GM18499 (cell line): Measurements from ENCODE around the gene PIM1.

Source experiments
- ATAC-seq: cut with Tn5 transposase; IDR thresholded peaks from one replicate; pipeline ENCODE4 v1.9.1; 2021; ENCODE audit warnings: moderate number of reproducible peaks; ENCODE audit not compliant: insufficient read depth, unreplicated experiment

Gene PIM1

DNA sequence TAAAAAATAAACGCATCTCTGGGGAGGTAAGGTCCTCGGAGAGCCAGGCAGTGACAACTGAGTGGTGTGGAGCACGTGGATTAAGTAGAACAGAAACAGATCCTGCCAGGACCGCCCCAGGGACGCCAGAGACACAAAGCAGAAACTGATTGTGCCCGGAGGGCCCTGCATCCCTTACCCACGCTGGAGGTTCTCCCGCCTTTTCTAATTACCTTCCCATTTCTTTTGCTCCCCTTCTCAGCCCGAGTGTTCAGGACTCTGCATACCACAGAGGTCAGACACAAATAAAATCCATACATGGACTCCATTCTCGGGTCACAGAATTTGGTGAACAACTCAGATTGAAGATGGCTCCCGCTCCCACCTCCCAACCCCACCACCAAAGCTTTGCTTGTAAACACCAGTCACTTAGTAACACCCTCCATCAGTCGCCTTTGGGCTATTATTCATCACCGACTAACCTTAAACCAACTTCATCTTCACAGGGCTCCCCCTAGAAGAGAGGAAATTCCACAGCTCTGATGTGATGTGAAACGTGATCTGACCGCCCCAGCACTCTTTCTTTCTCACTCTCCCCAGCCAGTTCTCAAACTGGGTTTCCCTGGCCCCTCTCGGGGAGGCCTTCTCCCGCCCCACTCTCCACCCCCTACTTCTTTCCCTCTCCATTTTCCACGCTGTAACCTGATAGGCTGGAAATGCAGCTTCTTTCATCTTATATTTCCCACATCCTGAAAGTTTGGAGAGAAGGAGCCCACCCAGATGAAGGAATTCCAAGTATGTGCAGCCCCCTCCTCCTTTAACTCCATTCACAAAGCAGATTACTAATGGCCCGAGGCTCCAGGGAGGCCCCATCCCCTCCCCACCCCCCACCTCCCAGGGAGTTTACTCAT, 32.5 kb upstream of the PIM1 start:
- ATAC-seq, result no peak

DNA sequence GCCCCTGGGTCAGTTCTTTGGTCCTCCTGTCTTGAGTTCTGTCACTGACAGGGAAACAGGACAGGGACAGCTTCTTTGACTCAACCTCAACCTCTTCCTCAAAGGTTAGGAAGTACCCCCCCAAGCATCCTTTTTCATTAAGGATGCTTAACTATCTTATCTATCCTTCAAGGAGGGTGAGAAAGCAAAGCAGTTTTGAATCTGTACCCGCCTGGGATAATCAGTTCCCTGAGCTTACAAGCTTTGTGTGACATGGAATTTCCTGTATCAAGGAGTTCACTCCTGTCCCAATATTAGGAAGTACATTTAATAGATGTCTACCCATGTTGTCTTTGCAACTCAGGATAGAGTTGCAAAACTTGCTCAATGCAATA, 31.1 kb upstream of the PIM1 start:
- ATAC-seq, result no peak

DNA sequence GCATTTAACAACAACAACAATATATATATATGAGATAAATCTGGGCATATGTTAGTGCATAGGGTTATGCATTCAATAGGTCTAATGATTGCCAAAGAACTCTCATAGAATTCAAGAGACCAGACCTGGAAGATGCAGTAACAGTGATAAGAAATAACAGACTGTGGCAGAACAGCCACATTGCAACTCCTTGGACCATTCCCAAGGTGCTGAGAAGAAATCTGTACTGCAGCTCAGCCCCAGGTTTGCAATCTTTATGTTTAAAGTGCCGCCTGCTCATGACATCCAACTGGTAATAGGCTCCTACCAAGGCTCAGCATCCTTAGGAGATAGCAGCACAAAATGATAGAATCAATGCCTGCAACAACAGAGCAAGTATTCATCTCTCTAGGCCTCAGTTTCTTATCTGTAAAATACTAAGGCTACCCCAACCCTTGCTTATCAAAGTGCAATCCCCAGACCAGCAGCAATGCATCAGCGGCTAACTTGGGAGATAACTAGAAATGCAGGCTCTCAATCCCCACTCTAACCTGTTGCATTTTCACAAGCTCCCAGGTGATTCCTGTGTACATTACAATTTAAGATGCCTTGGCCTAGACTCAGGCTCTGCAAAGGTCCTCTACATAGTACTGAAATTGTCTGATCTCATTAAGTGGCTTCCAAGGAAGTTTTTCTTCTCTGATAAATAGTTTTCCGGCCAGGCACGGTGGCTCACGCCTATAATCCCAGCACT, 30.6 kb upstream of the PIM1 start:
- no peak for ATAC-seq

DNA sequence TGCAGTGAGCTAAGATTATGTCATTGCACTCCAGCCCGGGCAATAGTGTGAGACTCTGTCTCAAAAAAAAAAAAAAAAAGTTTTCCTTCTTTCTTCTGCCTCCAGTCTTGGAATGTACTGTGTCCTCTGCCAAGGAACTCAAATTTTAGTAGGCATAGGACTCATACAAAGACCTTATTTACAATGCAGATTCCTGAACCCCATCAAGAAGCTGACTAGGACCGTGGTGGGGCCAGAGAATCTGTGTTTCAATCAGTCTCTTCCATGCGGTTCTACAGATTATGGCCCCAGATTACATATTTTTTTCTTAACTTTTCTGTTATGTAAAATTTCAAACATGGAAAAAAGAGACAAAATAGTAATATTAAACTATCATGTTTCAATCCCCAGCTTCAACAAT, 29.8 kb upstream of the PIM1 start:
- ATAC-seq, result no peak

DNA sequence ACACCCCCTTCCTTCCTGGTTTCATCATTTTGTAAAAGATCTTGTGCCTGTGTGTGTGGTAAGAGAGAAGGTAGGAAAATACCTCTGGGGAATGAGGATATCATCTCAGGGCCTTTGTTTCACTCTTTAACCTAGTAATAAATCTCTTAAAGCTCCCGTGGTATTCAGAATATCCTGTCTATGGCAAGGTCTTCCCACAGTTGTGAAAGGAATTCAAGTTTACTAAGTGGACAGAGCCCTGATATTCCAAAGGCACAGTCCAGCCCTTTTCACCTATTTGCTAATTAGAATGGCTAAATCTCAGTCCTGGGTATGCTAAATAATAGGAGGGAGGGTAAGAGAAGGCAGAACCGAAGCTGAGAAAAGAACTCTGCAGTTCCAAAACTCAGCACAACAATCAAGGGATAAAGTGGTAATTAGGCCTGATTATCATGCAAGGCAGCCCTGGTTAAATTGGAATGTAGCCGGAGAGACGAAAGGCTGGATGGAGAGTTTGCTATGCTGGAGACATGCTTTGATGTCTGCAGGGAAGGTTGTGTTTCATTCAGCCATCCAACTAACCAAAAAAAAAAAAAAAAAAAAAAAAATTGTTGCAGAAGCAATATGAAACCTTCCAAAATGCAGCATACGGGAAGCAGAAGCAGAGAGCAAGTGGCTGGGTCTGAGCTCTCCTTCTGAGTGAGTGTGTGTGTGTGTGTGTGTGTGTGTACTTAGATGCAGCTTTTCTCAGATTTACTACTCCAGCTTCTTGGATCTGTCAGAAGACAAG, 28.5 kb upstream of the PIM1 start:
- ATAC-seq, result no peak

- no peak for ATAC-seq
Observed at GRCh38 chr6:37142050-37142614, 27.8 kb upstream of the PIM1 start.

- no peak for ATAC-seq
Observed at GRCh38 chr6:37143585-37143984, 26.4 kb upstream of the PIM1 start.

- no peak for ATAC-seq
Observed at GRCh38 chr6:37145443-37145842, 24.5 kb upstream of the PIM1 start.

GRCh38 chr6:37146735-37147157, 23.2 kb upstream of the PIM1 start:
- no peak for ATAC-seq

DNA sequence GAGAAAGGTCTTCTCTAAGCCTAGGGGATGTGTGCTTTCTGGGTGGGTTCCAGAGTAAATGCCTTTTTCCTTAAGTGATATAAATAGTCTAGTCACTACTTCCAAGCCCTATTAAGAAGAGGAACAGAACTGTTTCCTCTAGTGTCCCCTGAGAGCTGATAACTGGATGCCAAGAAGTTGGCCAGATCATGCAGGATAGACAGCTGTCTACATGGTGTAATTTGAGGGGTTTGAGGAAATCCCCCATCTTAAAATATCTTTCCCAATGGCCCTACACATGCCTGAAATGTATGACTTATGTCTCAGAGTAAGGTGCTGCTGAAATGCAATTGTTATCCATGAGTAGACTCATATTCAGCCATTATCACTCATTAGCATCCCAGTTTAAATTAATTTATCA, 20.2 kb upstream of the PIM1 start:
- ATAC-seq, result no peak

- no peak for ATAC-seq
Observed at GRCh38 chr6:37150314-37150713, 19.6 kb upstream of the PIM1 start.

DNA sequence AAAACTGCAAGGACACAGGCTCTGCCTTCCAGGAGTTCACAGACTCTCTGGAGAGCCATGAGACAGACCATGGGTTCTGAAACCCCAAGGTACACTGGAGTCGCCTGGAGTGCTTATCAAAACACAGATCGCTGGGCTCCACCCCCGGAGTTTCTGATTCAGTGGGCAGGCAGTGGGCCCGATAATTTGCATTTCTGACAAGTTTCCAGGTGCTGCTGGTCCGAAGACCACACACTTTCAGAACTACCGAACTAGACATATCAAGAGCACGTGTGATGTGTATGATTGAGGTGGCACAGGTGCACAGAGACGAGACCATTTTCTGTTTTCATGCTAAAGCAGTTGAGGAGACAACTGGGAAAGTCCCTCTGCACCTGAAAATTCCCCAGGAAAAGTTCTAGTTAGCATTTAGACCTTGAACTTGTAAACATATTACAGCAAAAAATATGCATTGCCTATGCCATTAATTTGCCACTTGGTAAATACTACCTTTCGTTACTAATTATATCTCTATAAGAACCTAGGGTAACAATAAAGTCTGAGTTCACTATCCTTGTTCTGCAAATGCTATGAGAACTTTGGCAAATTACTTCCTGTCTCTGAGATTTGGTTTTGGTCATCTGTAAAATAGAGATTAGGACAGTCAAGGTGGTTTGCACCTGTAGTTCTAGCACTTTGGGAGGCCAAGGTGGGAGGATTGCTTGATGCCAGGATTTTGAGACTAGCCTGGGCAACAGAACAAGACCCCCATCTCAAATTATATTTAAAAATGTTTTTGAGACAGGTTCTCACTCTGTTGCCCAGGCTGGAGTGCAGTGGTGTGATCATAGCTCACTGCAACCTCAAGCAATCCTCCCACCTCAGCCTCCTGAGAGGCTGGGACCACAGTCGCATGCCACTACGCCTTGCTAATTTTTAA, 14.3 kb upstream of the PIM1 start:
- peak; percentile 65 for ATAC-seq

- ATAC-seq, result no peak
Observed at GRCh38 chr6:37158508-37158907, 11.4 kb upstream of the PIM1 start.

GRCh38 chr6:37160922-37161778, 8.8 kb upstream of the PIM1 start:
- peak; percentile 43 for ATAC-seq

- ATAC-seq, result no peak
Observed at GRCh38 chr6:37162740-37163139, 7.2 kb upstream of the PIM1 start.

DNA sequence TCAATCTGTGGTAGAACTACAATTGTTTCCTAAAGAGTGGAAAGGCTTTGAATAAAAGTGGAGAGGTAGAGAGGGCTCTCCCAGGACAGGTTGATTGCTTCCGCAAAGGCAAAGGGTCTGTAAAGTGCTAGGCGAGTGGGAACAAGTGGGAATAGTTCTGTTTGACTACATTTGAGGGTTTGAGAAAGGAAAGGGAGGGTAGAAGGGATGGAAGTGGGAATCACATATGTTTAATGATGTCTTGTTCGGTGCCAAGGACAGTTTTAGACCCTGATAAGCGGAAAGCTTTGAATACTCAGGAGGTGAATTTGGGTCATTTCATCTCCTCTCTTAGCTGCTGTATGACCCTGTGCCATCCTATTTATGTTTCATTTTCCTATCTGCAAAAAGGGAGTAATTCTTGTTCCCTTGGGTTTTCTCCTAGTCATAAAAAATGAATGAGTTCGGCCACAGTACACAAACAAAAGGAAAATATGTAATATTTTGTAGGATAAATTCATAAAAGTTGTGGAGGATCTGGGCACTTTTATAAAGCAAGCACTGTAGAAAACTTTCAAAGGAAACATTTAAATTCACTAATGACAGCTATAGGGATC, 1.7 kb upstream of the PIM1 start:
- ATAC-seq, result no peak

GRCh38 chr6:37168811-37169495, 999 bp upstream of the PIM1 start:
- no peak for ATAC-seq
